ENCODE data around the gene ASB3. TPM values are rescaled to one million over a fixed set of nuclear protein-coding genes. Genes with fewer than 3 reads are reported as not detected.
"Not testable (repeated sequence)": the region's sequence is repeated elsewhere in the genome, so short reads cannot be mapped to it uniquely, and the experiment has no call there.

Gene ASB3
- polyA plus RNA-seq, 10 donors = 8.8 to 17.3 (median 12.8) TPM

DNA sequence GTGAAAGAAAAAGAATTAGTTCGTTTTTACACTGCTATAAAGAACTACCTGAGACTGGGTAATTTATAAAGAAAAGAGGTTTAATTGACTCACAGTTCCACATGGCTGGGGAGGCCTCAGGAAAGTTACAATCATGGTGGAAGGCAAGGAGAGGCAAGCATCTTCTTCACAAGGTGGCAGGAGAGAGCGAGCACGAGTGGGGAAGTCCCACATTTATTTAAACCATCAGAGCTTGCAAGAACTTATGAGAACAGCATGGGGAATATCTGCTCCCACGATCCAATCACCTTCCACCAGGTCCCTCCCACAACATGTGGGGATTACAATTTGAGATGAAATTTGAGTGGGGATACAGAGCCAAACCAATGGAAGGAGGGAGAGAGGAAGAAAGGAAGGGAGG lies 128.3 kb downstream of the ASB3 start:
- DNase-seq = not testable (repeated sequence)

GRCh38 chr2:53655256-53655655 lies 131.5 kb downstream of the ASB3 start:
- peak in 1 of 3 donors; percentile 62 for DNase-seq

DNA sequence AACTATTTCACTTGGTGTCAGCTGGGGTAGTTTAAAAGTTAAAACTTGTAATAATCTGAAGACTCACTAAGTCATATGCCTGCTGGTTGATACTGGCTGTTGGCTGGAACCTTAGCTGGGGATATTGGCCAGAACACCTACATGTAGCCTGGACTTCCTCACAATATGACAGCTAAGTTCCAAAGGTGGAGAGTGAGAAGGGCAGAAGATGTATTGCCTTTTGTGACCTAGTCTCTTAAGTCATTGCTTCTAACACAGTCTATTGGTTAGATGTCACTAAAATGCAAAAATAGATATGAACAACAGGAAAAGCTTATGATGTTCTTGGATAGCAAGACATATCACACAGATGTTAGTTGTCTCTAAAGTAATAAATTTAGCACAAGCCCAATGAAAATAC lies 132.4 kb downstream of the ASB3 start:
- DNase-seq = peak in 1 of 3 donors; percentile 53

GRCh38 chr2:53652131-53652530 lies 134.6 kb downstream of the ASB3 start:
- no peak for DNase-seq

GRCh38 chr2:53646788-53647187 lies 140.0 kb downstream of the ASB3 start:
- DNase-seq = no peak

- no peak for DNase-seq
Measured at GRCh38 chr2:53641290-53641689, 145.5 kb downstream of the ASB3 start.

GRCh38 chr2:53640466-53640865 lies 146.3 kb downstream of the ASB3 start:
- DNase-seq = no peak

GRCh38 chr2:53636596-53636995 lies 150.2 kb downstream of the ASB3 start:
- peak in 1 of 3 donors; percentile 27 for DNase-seq

DNA sequence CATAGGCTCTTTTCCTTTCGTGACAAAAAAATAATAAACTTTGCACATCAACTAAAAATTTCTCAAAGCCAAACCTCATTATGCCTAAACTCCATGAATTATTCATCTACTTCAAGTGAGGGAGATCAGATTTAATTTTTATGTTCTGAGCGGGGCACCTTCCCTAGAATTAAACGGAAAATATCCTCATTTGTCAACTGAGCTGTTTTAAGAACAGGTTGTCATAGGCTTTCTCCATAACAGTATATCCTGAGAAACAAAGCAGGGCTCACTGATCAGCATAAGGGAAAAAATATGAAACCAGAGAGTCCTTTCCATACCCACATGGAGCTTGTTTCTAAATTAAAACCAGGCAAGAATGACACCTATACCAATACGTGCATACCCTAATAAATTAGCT lies 150.6 kb downstream of the ASB3 start:
- DNase-seq = no peak

DNA sequence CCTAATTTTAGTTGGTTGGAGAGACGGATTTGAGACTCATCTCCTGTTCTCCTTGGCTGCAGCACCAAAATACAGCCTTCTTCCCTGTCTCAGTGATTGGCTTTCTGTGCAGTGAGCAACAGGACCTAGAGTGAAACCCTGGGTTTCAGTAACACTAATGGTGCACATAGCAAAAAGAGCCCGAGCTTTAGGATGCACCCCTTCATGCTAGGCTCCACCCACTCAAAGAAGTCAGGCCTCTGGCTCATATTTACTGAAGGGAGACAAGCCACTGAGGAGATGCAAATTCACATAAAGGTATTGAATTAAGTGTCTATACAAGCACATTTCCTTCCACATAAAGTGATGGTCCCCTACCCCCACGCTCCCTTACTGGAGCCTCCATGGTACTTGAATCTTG lies 151.1 kb downstream of the ASB3 start:
- no peak for DNase-seq

DNA sequence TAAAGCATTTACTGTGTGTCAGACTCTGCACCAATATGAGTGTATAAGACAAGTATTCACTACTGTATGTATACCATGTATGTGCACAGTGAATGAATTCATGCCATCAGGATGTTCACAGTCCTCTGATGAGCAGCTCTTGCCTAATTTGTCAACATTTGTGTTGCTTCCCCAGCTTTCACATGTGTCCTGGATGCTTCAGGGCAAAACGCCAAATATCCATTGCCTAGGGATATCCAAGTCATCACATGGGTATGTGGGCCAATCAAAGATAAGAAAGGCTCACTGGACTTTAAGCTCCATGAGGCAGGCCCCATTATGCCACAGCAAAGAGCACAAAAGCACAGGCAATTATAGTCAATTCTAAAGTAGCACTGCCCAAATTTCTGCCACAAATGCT lies 153.3 kb downstream of the ASB3 start:
- DNase-seq = no peak

GRCh38 chr2:53632714-53633113 lies 154.0 kb downstream of the ASB3 start:
- DNase-seq = peak in 1 of 3 donors; percentile 33

- no peak for DNase-seq
Measured at GRCh38 chr2:53632126-53632460, 154.7 kb downstream of the ASB3 start.

DNA sequence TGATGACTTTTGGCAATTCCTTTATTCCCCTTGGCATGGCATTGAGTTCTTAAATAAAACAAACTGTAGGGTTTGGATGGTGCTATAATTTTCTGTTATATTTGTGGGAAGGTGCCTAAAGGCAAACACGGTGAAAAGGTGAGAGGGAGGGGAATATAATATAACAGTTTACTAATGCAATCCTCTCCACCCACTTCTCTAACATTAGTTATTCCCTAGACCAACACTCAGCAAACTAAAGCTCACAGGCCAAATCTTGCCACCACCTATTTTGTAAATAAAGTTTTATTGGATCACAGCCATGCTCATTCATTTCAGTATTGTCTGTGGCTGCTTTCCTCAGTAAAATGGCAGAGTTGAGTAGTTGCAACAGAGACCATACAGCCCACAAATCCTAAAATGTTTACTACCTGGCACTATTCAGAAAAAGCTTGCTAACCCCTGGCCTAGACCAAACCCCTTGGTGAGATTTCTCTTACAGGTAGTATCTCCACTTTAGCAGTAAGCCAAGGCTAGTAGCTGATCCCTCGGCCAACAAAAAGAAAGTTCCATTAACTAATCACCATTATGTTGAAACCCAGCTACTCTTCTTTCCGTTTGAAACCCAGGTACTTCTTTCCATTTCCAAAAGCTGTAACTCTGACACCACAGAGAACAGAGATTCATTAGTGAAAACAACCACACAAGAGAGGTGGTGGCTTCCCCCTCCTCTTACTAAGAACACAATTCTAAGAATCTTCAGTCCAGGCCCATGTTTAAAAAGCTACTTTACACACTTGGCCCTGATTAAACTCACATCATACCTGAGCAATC lies 155.2 kb downstream of the ASB3 start:
- no peak for DNase-seq

GRCh38 chr2:53630026-53630606 lies 156.6 kb downstream of the ASB3 start:
- no peak for DNase-seq

- DNase-seq = peak in 1 of 3 donors; percentile 41
Measured at GRCh38 chr2:53629501-53629900, 157.3 kb downstream of the ASB3 start.

- peak in 1 of 3 donors; percentile 25 for DNase-seq
Measured at GRCh38 chr2:53629001-53629400, 157.8 kb downstream of the ASB3 start.

- no peak for DNase-seq
Measured at GRCh38 chr2:53622141-53622540, 164.6 kb downstream of the ASB3 start.

DNA sequence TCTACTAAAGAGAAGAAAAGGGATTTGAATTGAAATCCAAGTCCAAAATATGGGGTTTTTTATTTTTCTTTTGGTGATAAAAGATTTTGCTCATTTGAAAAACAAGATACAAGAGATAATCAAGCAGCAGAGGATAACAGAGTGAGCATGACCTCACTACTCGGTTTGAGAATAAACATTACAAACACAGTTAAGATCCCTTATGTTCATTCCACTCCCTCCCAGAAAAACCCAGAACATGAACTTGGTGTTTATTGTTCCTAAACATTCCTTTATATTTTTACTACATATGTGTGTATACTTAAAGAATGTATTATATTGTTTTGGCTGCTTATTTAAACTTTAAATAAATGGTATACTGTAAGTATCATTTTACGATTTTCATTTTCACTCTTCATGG lies 165.8 kb downstream of the ASB3 start:
- no peak for DNase-seq
